Thyroid gland (tissue), 4 donors: ENCODE measurements around the gene NOTCH2.
"Not testable (repeated sequence)": the region's sequence is repeated elsewhere in the genome, so short reads cannot be mapped to it uniquely, and the experiment has no call there.

ENCODE experiments used
- POLR2A ChIP-seq, 2 donors: fragments of 450-650 bp; IDR thresholded peaks; one replicate each; pipeline ENCODE4 v1.6.1; 2017; ENCODE audit warnings: antibody characterized with exemption in 2 of 2, mild to moderate bottlenecking in 2 of 2, moderate library complexity in 1 of 2
- TF ChIP-seq, protein P1 (sequence below), 6 experiments: fragments of 200-600 bp in 3 of 6; fragments of 450-650 bp in 3 of 6; sonication (generic) in 3 of 6; IDR thresholded peaks; one replicate each; pipeline ENCODE4 v1.5.1; 2016 to 2019; ENCODE audit warnings: antibody characterized with exemption in 6 of 6, mild to moderate bottlenecking in 2 of 6, inconsistent platforms in 1 of 6, moderate library complexity in 1 of 6

GRCh38 chr1:120069920-120070214, 405 bp upstream of the NOTCH2 start:
- TF ChIP-seq, protein P1, sequence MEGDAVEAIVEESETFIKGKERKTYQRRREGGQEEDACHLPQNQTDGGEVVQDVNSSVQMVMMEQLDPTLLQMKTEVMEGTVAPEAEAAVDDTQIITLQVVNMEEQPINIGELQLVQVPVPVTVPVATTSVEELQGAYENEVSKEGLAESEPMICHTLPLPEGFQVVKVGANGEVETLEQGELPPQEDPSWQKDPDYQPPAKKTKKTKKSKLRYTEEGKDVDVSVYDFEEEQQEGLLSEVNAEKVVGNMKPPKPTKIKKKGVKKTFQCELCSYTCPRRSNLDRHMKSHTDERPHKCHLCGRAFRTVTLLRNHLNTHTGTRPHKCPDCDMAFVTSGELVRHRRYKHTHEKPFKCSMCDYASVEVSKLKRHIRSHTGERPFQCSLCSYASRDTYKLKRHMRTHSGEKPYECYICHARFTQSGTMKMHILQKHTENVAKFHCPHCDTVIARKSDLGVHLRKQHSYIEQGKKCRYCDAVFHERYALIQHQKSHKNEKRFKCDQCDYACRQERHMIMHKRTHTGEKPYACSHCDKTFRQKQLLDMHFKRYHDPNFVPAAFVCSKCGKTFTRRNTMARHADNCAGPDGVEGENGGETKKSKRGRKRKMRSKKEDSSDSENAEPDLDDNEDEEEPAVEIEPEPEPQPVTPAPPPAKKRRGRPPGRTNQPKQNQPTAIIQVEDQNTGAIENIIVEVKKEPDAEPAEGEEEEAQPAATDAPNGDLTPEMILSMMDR (IDR thresholded peaks at IDR 0.05): not testable (repeated sequence)
- TF ChIP-seq POLR2A (IDR thresholded peaks at IDR 0.05): not testable (repeated sequence)
